Parathyroid adenoma (tissue), 2 donors: Measurements from ENCODE around the gene MCM9.

Experiments used
- H2AFZ ChIP-seq: fragments of 300-600 bp; sonication (generic); one replicate; pipeline ENCODE4 v1.7.0; 2017; ENCODE audit warnings: antibody characterized with exemption, mild to moderate bottlenecking
- H3K27ac ChIP-seq: fragments of 300-600 bp; sonication (generic); one replicate; pipeline ENCODE4 v1.7.0; 2017
- H3K27me3 ChIP-seq: fragments of 300-600 bp; sonication (generic); one replicate; pipeline ENCODE4 v1.7.0; 2017; ENCODE audit warnings: low read length; ENCODE audit not compliant: control insufficient read depth, insufficient read depth
- H3K36me3 ChIP-seq: fragments of 300-600 bp; sonication (generic); one replicate; pipeline ENCODE4 v1.7.0; 2017; ENCODE audit warnings: low read length; ENCODE audit not compliant: control insufficient read depth, insufficient read depth
- H3K4me1 ChIP-seq: fragments of 300-600 bp; sonication (generic); one replicate; pipeline ENCODE4 v1.7.0; 2017; ENCODE audit warnings: control low read depth
- H3K4me2 ChIP-seq: fragments of 300-600 bp; sonication (generic); one replicate; pipeline ENCODE4 v1.7.0; 2017; ENCODE audit warnings: low read length
- H3K4me3 ChIP-seq: fragments of 300-600 bp; sonication (generic); one replicate; pipeline ENCODE4 v1.7.0; 2017; ENCODE audit warnings: low read depth, low read length
- H3K79me2 ChIP-seq: fragments of 300-600 bp; sonication (generic); one replicate; pipeline ENCODE4 v1.7.0; 2017; ENCODE audit warnings: control low read depth
- H3K9ac ChIP-seq: fragments of 300-600 bp; sonication (generic); one replicate; pipeline ENCODE4 v1.7.0; 2017; ENCODE audit warnings: mild to moderate bottlenecking
- H3K9me3 ChIP-seq: fragments of 300-600 bp; sonication (generic); one replicate; pipeline ENCODE4 v1.7.0; 2017; ENCODE audit warnings: low read length; ENCODE audit not compliant: control insufficient read depth
- TF ChIP-seq, protein P1 (sequence below): fragments of 300-600 bp; sonication (generic); IDR thresholded peaks from one replicate; pipeline ENCODE4 v1.7.0; 2017; ENCODE audit warnings: antibody characterized with exemption, mild to moderate bottlenecking
- donor health status: primary hyperparathyroidism.

The MCM9 gene

DNA sequence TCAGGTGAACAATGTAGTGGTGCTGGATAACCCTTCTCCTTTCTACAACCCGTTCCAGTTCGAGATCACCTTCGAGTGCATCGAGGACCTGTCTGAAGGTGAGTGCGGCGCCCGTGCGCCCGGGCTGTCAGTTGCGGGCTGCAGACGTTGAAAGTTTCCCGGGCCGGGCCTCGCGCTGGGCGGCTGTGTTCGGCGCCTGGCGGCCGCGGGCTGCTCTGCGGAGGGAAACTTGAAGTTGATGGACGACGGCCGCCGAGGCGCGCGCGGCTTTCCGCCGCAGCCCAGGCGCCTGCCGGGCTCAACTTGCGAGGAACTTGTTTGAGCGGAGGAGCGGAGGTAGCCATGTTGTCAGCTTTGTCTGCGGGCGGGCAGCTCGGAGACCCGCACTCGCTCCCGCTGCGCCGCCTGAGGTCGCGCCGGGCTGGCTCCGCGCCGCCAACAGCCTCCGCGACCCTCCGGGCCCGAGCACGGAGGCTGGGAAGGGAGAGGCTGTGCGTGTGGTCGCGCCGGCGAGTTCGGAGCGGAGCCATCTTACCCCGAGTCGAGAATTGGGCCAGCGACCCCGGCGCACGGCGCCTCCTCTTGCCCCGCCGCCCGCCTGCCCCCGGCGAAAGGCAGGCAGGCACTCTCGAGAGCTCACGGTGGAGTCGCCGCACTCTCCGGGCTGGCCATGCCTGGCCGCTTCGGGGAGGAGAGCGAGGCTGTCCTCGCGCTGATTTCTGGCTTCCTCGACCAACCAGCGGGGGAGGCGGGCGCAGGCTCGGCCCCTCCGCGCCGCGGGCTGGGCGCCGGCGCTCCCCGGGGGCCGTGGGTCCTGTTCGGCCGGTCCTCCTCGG is 40.3 kb downstream of the MCM9 start:
- H3K4me3 ChIP-seq: peak overlapping the region; percentile 80
- H3K4me1 ChIP-seq: peaks cover 12% of the 10 kb centered on the region
- TF ChIP-seq, protein P1, sequence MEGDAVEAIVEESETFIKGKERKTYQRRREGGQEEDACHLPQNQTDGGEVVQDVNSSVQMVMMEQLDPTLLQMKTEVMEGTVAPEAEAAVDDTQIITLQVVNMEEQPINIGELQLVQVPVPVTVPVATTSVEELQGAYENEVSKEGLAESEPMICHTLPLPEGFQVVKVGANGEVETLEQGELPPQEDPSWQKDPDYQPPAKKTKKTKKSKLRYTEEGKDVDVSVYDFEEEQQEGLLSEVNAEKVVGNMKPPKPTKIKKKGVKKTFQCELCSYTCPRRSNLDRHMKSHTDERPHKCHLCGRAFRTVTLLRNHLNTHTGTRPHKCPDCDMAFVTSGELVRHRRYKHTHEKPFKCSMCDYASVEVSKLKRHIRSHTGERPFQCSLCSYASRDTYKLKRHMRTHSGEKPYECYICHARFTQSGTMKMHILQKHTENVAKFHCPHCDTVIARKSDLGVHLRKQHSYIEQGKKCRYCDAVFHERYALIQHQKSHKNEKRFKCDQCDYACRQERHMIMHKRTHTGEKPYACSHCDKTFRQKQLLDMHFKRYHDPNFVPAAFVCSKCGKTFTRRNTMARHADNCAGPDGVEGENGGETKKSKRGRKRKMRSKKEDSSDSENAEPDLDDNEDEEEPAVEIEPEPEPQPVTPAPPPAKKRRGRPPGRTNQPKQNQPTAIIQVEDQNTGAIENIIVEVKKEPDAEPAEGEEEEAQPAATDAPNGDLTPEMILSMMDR: no peak

GRCh38 chr6:118893807-118894424 is 41.0 kb downstream of the MCM9 start, which contains the start of gene ASF1A:
TSS of gene ASF1A (plus strand) at chr6:118894152. CDS start at chr6:118894414, 262 bp downstream.
- peak within 1 kb of the TSS; percentile 33 for H3K9ac ChIP-seq
- peak within 1 kb of the TSS; percentile 87 for H2AFZ ChIP-seq
- H3K4me3 ChIP-seq: peak within 1 kb of the TSS; percentile 80
- H3K27ac ChIP-seq: peak within 1 kb of the TSS; percentile 98
- TF ChIP-seq, protein P1: peak; percentile 62
- no peaks in the 10 kb centered on the region for H3K9me3 ChIP-seq
- peak within 1 kb of the TSS; percentile 87 for H3K4me2 ChIP-seq
- H3K79me2 ChIP-seq: peaks cover 23% of the 10 kb centered on the region
- peaks cover 12% of the 10 kb centered on the region for H3K4me1 ChIP-seq
- no peaks in the 10 kb centered on the region for H3K27me3 ChIP-seq
- no peaks in the 10 kb centered on the region for H3K36me3 ChIP-seq

More for the DNA sequence above, 40.3 kb downstream of the MCM9 start:
- H3K27ac ChIP-seq: peak overlapping the region; percentile 89
- peak overlapping the region; percentile 33 for H3K9ac ChIP-seq
- H3K4me2 ChIP-seq: peak overlapping the region; percentile 84
- H3K27me3 ChIP-seq: no peaks in the 10 kb centered on the region
- peak overlapping the region; percentile 87 for H2AFZ ChIP-seq
- H3K9me3 ChIP-seq: no peaks in the 10 kb centered on the region
- H3K36me3 ChIP-seq: no peaks in the 10 kb centered on the region
- peaks cover 26% of the 10 kb centered on the region for H3K79me2 ChIP-seq

GRCh38 chr6:118893064-118893806 is 41.7 kb downstream of the MCM9 start:
- Histone ChIP-seq H3K36me3 (no peaks in the 10 kb centered on the region), H3K9ac (peak overlapping the region; percentile 6), H3K4me1 (peaks cover 12% of the 10 kb centered on the region), H3K27me3 (no peaks in the 10 kb centered on the region), H3K27ac (peak overlapping the region; percentile 98), H3K4me3 (peak overlapping the region; percentile 80), H3K9me3 (no peaks in the 10 kb centered on the region), H3K4me2 (peak overlapping the region; percentile 87), H3K79me2 (peaks cover 18% of the 10 kb centered on the region), H2AFZ (peak overlapping the region; percentile 75)
- TF ChIP-seq, protein P1: no peak

DNA sequence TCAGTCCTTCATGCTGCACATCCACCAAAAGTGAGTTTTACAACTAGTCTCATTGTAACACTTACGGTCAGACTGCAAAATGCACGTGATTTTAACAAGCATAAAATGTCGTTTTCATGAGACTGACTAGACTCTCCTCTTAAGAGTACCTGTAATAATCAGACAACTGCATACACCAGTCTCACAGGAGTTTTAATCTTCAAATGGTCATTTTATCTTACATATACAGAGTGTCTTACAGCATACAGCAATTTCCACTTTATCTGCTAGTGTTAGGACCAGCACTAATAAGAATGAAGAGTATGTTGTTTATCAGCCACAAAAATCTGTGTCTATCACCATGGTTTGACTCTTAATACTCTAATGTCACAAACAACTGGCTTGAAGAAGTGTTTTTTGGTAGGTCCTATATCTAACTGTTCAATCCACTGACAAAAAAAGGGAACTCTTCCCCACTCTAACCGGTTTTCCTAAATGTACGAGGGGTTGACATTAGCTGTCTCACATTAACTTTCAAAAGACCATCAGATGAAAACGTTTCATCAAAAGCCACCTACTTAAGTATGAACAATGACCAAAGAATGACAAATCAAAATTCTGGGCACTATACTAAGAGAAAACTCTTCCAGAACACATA is 42.5 kb downstream of the MCM9 start:
- peak overlapping the region; percentile 80 for H3K4me3 ChIP-seq
- peak overlapping the region; percentile 6 for H3K9ac ChIP-seq
- peaks cover 12% of the 10 kb centered on the region for H3K4me1 ChIP-seq

More for the DNA sequence above, 42.5 kb downstream of the MCM9 start:
- H3K27ac ChIP-seq: peak overlapping the region; percentile 98
- TF ChIP-seq, protein P1: no peak
- H2AFZ ChIP-seq: peak overlapping the region; percentile 75
- peaks cover 21% of the 10 kb centered on the region for H3K79me2 ChIP-seq
- peak overlapping the region; percentile 87 for H3K4me2 ChIP-seq
- H3K9me3 ChIP-seq: no peaks in the 10 kb centered on the region
- no peaks in the 10 kb centered on the region for H3K36me3 ChIP-seq
- no peaks in the 10 kb centered on the region for H3K27me3 ChIP-seq
